GM21825 (cell line): Measurements from ENCODE around the gene MRPS25.
A peak's percentile ranks its signal among the peaks of the same experiment; 100 is the strongest.

Source experiments
- ATAC-seq: cut with Tn5 transposase; IDR thresholded peaks from one replicate; pipeline ENCODE4 v1.9.1; 2021; ENCODE audit warnings: mild to moderate bottlenecking, moderate library complexity; ENCODE audit not compliant: unreplicated experiment

Gene MRPS25

GRCh38 chr3:15083252-15083651 lies 18.1 kb upstream of the MRPS25 start:
- no peak for ATAC-seq

- no peak for ATAC-seq
Measured at GRCh38 chr3:15081960-15082664, 17.0 kb upstream of the MRPS25 start.

GRCh38 chr3:15079091-15079490 lies 14.0 kb upstream of the MRPS25 start:
- no peak for ATAC-seq

- no peak for ATAC-seq
Measured at GRCh38 chr3:15074500-15074899, 9.4 kb upstream of the MRPS25 start.

- ATAC-seq: no peak
Measured at GRCh38 chr3:15071699-15072098, 6.6 kb upstream of the MRPS25 start.

GRCh38 chr3:15069441-15069840 lies 4.3 kb upstream of the MRPS25 start:
- ATAC-seq: no peak

GRCh38 chr3:15066467-15066866 lies 1.4 kb upstream of the MRPS25 start:
- ATAC-seq: no peak

- ATAC-seq: no peak
Measured at GRCh38 chr3:15065550-15066007, 464 bp upstream of the MRPS25 start.

- peak; percentile 26 for ATAC-seq
Measured at GRCh38 chr3:15064299-15064834, 748 bp downstream of the MRPS25 start.

DNA sequence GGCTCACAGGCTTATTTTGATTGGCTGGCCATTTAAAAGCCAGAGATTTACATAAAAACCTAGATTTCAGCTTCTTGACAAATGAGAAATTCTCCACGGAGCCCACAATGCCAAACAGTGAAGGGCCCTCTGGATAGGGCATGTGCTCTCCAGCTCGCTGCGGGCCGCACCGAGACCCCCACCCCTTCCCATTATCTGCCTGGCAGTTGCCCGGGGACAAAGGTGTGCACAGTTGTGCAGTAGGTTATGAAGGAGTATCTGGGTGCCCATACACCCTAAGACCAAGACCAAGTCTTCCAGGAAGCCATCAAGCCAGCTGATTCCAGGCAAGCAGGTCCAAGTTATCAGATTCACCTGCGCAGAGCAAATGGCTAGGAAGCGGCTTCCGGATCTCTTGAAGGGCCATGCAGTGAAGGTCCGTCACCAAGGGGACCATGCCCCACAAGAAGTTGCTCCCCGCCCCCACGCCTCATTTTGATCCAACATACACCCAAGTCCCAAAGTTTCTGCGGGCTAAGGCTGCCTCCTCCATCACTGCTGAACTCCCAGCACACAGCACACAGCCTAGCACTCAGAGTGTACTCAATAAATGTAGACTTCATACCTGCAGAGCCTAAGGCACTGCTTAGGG lies 1.3 kb downstream of the MRPS25 start:
- no peak for ATAC-seq

DNA sequence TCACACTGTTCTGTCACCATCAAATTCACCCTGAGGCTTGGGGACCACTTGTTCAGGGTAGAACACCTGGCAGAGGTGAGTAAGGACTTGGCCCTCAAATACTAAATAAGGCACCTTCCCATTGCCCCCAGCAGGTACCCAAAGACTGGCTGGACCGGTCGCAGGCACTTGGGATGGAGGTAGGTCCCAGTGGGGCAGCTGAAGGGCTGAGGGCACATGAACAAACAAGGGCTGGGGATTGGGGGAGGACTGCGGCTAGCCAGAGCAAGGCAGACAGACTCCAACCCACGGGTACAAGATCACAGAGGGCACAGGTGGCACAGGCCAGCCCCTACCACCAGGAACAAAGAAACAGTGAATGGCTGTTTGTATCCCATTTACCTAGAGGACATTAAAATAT lies 1.9 kb downstream of the MRPS25 start:
- ATAC-seq: no peak

- no peak for ATAC-seq
Measured at GRCh38 chr3:15060029-15060428, 5.1 kb downstream of the MRPS25 start.

DNA sequence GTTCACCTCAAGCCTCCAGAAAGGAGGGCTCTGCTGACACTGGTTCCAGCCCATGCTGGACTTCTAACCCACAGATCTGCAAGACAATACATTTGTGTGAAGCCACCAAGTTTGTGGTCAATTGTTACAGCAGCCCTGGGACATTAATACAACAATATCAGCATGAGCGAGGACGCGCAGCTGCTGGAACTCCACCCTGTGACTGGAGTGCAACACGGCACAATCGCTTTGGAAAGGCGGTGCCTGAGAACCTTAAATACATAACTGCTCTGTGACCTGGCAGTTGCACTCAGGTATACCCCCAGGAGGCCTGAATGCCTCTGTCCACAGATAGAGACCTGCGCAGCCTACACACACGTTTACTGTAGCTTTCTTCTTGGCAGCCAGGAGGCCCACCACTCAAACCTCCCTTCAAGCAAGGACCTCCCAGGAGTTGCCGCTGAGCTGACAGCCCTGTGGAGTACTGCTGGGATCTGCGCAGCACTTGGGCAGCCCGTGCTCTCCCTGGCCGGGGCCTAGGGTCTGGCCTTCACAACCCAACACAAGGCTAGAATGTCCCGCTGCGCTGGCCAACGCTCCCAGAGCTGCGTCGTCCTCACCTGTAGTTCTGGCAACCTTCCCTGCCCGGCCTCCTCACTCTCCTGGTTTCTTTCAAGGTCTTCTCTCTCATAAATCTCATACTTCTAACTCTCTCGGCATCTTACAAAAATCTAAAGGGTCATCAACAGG lies 8.3 kb downstream of the MRPS25 start:
- no peak for ATAC-seq

- no peak for ATAC-seq
Measured at GRCh38 chr3:15055019-15055557, 10.0 kb downstream of the MRPS25 start.

DNA sequence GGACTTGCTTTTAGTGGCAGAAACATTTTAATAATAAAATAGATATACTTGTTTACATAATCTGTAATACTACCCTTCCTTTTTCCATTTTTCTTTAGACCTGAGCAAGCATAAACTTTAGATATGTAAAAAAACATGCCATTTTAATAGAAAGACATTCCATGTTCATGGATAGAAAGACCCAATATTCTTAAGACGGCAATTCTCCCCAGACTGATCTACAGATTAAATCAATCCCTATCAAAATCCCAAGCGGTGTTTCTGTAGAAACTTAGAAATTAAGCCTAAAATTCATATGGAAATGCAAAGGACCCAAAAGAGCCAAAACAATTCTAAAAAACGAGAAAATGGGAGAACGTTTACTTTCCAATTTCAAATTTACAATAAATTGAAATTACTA lies 11.6 kb downstream of the MRPS25 start:
- ATAC-seq: no peak

DNA sequence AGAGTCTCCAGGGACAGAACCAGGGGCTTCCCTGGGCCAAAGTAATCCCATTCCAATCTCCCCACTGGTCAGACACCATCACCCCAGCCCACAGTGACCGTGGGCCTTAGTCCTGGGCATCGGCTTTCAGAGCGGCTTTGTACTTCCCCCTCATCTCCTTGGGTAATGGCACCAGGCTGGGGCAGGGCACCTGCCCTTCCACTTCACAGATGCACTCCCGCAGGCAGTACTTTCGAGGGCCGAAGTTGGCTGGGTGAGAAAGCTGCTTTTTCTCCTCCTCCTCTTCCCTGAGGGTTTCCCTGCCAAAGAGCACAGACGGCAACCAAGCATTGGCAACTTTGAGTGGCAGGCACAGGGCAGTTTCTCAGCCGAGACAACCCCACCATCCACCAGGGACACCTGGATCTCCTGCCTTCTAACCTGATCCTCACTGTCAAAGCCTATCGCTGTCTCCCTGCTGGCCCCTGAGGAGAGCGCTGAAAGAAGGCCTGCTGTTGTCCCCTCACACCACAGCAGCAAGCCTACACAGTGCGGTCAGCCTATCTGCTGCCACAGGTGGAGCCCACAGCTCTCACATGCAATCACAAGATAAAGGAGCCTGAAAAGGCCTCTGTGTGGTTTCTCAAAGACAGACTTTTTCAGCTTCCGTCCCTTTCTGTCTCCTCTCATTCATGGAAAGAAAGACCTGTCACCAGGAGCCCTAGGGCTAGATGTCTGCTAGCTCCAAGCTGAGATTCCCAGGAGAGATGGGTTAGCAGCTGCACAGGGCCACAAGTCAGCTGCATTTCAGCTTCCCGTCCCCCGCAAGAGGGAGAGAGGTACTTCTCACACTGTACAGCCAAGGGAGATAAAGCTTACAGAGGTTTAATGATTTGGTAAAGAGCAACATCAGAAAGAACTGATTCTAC lies 12.5 kb downstream of the MRPS25 start:
- no peak for ATAC-seq

DNA sequence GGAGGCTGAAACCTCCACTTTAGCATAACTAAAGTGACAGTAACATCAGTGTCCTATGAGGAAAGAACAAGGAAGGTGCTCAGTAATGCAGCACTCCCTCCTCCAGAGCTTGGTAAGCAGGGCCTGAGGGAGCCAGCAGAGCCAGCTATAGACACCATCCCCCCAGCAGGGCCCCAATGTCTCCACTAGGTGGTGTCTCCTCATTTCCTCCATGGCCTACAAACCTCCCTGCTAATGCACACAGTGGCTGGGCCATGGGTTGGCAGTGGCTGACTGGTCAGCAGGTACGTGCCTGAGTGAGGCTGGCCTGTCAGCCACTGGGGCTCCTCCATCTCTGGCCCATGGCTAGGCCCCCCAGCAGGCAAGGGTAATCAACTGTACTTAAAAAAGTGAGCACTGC lies 13.6 kb downstream of the MRPS25 start:
- ATAC-seq: peak; percentile 53

GRCh38 chr3:15050405-15051092 lies 14.6 kb downstream of the MRPS25 start:
- ATAC-seq: peak; percentile 75

GRCh38 chr3:15049584-15049983 lies 15.5 kb downstream of the MRPS25 start:
- ATAC-seq: no peak

GRCh38 chr3:15045667-15046066 lies 19.4 kb downstream of the MRPS25 start:
- ATAC-seq: no peak
